Loucy (cell line): ENCODE measurements around the gene TAC4.

Experiments used
- H2AFZ ChIP-seq: fragments of 200-600 bp; sonication (generic); 2 replicates; pipeline ENCODE4 v1.6.0; 2016; ENCODE audit warnings: antibody characterized with exemption, mild to moderate bottlenecking, low read length, moderate library complexity
- H3F3A ChIP-seq: fragments of 200-600 bp; 2 replicates; pipeline ENCODE4 v1.6.0; 2016; ENCODE audit warnings: antibody characterized with exemption, low read depth, mild to moderate bottlenecking
- H3K27me3 ChIP-seq: fragments of 200-600 bp; sonication (generic); 2 replicates; pipeline ENCODE4 v1.6.1; 2014; ENCODE audit warnings: low read length, mild to moderate bottlenecking; ENCODE audit not compliant: insufficient read depth, poor library complexity, severe bottlenecking
- H3K36me3 ChIP-seq: fragments of 200-600 bp; sonication (generic); 2 replicates; pipeline ENCODE4 v1.6.1; 2016; ENCODE audit warnings: low read length; ENCODE audit not compliant: insufficient read depth
- H3K4me1 ChIP-seq: fragments of 200-600 bp; sonication (generic); 2 replicates; pipeline ENCODE4 v1.5.1; 2014; ENCODE audit warnings: low read length, mild to moderate bottlenecking; ENCODE audit not compliant: insufficient read depth, poor library complexity, severe bottlenecking
- H3K4me2 ChIP-seq: fragments of 200-600 bp; sonication (generic); 2 replicates; pipeline ENCODE4 v1.6.0; 2014; ENCODE audit warnings: antibody characterized with exemption, low read length, low read depth, mild to moderate bottlenecking; ENCODE audit not compliant: poor library complexity, severe bottlenecking
- H3K4me3 ChIP-seq: fragments of 200-600 bp; sonication (generic); 2 replicates; pipeline ENCODE4 v1.5.1; 2014; ENCODE audit warnings: low read length, mild to moderate bottlenecking, mixed read lengths; ENCODE audit not compliant: poor library complexity, severe bottlenecking
- H3K79me2 ChIP-seq: fragments of 200-600 bp; sonication (generic); 2 replicates; pipeline ENCODE4 v1.6.1; 2014; ENCODE audit warnings: low read length; ENCODE audit not compliant: insufficient read depth
- H3K9ac ChIP-seq: fragments of 200-600 bp; sonication (generic); 2 replicates; pipeline ENCODE4 v1.6.0; 2014; ENCODE audit warnings: mild to moderate bottlenecking, low read depth, low read length, moderate library complexity; ENCODE audit not compliant: poor library complexity, severe bottlenecking
- H3K9me2 ChIP-seq: fragments of 200-600 bp; sonication (generic); replicated peaks from 2 replicates; pipeline ENCODE4 v1.6.1; 2016; ENCODE audit warnings: low read depth, low read length, mixed read lengths
- H3K9me3 ChIP-seq: fragments of 200-600 bp; sonication (generic); 2 replicates; pipeline ENCODE4 v1.6.1; 2014; ENCODE audit warnings: mild to moderate bottlenecking, antibody characterized with exemption, low read length, low read depth; ENCODE audit not compliant: insufficient read depth
- H4K20me1 ChIP-seq: fragments of 200-600 bp; sonication (generic); 2 replicates; pipeline ENCODE4 v1.6.0; 2014; ENCODE audit warnings: antibody characterized with exemption, low read length, mild to moderate bottlenecking; ENCODE audit not compliant: insufficient read depth, poor library complexity, severe bottlenecking
- CTCF ChIP-seq: fragments of 200-600 bp; sonication (generic); conservative IDR thresholded peaks from 2 replicates; pipeline ENCODE4 v1.5.1; 2014; ENCODE audit warnings: mild to moderate bottlenecking, antibody characterized with exemption, low read length
- EZH2phosphoT487 ChIP-seq: fragments of 200-600 bp; IDR thresholded peaks from 2 replicates; pipeline ENCODE4 v1.6.1; 2018; ENCODE audit warnings: antibody characterized with exemption, mild to moderate bottlenecking, moderate library complexity, borderline replicate concordance

TAC4 gene

GRCh38 chr17:49848019-49848473, at the start of gene TAC4:
Gene TAC4 (minus strand): TSS chr17:49848069. CDS start chr17:49848017, 52 bp downstream.
- Histone ChIP-seq H3K9me2 (no peaks in the 10 kb centered on the region), H4K20me1 (no peaks in the 10 kb centered on the region), H3K36me3 (no peaks in the 10 kb centered on the region), H3K9me3 (no peaks in the 10 kb centered on the region), H3K4me1 (peaks cover 33% of the 10 kb centered on the region), H3K4me3 (no peak within 1 kb of the TSS), H2AFZ (no peak within 1 kb of the TSS), H3K9ac (no peak within 1 kb of the TSS), H3F3A (no peaks in the 10 kb centered on the region; the same call in 1 of the 2 replicates), H3K27me3 (no peaks in the 10 kb centered on the region), H3K4me2 (no peak within 1 kb of the TSS), H3K79me2 (no peaks in the 10 kb centered on the region)
- no peak for TF ChIP-seq EZH2phosphoT487
- TF ChIP-seq CTCF: no peak

GRCh38 chr17:49896860-49897259, 49.0 kb upstream of the TAC4 start:
- Histone ChIP-seq H2AFZ (no peak overlapping the region), H3F3A (no peaks in the 10 kb centered on the region), H3K36me3 (no peaks in the 10 kb centered on the region), H3K27me3 (no peaks in the 10 kb centered on the region), H3K9ac (no peak overlapping the region), H4K20me1 (no peaks in the 10 kb centered on the region), H3K4me2 (no peak overlapping the region), H3K4me3 (no peak overlapping the region), H3K79me2 (no peaks in the 10 kb centered on the region), H3K4me1 (no peaks in the 10 kb centered on the region), H3K9me3 (no peaks in the 10 kb centered on the region), H3K9me2 (no peaks in the 10 kb centered on the region)
- TF ChIP-seq EZH2phosphoT487 (no peak), CTCF (no peak)

GRCh38 chr17:49896222-49896621, 48.4 kb upstream of the TAC4 start:
- Histone ChIP-seq H3F3A (no peaks in the 10 kb centered on the region), H2AFZ (no peak overlapping the region), H3K27me3 (no peaks in the 10 kb centered on the region), H3K9ac (no peak overlapping the region), H4K20me1 (no peaks in the 10 kb centered on the region), H3K9me3 (no peaks in the 10 kb centered on the region), H3K4me2 (no peak overlapping the region), H3K9me2 (no peaks in the 10 kb centered on the region), H3K36me3 (no peaks in the 10 kb centered on the region), H3K4me1 (no peaks in the 10 kb centered on the region), H3K79me2 (no peaks in the 10 kb centered on the region), H3K4me3 (no peak overlapping the region)
- TF ChIP-seq CTCF (no peak), EZH2phosphoT487 (no peak)
